K562 (cell line): ENCODE results near the gene ATP6V1G2. TPM values are rescaled to one million over a fixed set of nuclear protein-coding genes. Genes with fewer than 3 reads are reported as not detected.

Experiments
- BACH1 ChIP-seq: fragments of 200-800 bp; sonication (Bioruptor generic); IDR thresholded peaks from 2 replicates; pipeline ENCODE4 v1.6.1; 2016; ENCODE audit warnings: missing genetic modification characterization, missing compliant biosample characterization
- EGR1 ChIP-seq: fragments of 450-650 bp; conservative IDR thresholded peaks from 2 replicates; pipeline ENCODE4 v1.6.1; 2017; ENCODE audit warnings: mild to moderate bottlenecking
- GTF2B ChIP-seq: IDR thresholded peaks from 2 replicates; pipeline ENCODE4 v1.6.1; 2011; ENCODE audit not compliant: insufficient read length; ENCODE audit errors: extremely low read depth
- GTF3C2 ChIP-seq: IDR thresholded peaks from 3 replicates; pipeline ENCODE4 v1.6.1; 2011; ENCODE audit warnings: borderline replicate concordance, mild to moderate bottlenecking, moderate library complexity; ENCODE audit not compliant: insufficient read length; ENCODE audit errors: extremely low read depth
- HES1 ChIP-seq: fragments of 450-650 bp; IDR thresholded peaks from 2 replicates; pipeline ENCODE4 v1.6.1; 2016; ENCODE audit warnings: low read depth, mild to moderate bottlenecking, moderate library complexity
- KAT8 ChIP-seq: fragments of 450-650 bp; IDR thresholded peaks from 2 replicates; pipeline ENCODE4 v1.6.1; 2016; ENCODE audit warnings: low read depth, mild to moderate bottlenecking
- MAX ChIP-seq: sonication (generic); formaldehyde crosslinking; IDR thresholded peaks from 2 replicates; pipeline ENCODE4 v1.9.0; 2022; ENCODE audit warnings: mild to moderate bottlenecking, missing genetic modification reagents
- NFYB ChIP-seq: IDR thresholded peaks from 2 replicates; pipeline ENCODE4 v1.6.1; 2011; ENCODE audit warnings: mild to moderate bottlenecking, moderate library complexity; ENCODE audit not compliant: insufficient read length; ENCODE audit errors: extremely low read depth
- POU5F1 ChIP-seq: fragments of 150-350 bp; IDR thresholded peaks from 2 replicates; pipeline ENCODE4 v1.6.1; 2014; ENCODE audit warnings: borderline replicate concordance, low read length, low read depth, mild to moderate bottlenecking; ENCODE audit not compliant: partially characterized antibody
- TFAP4 ChIP-seq: sonication (generic); formaldehyde crosslinking; IDR thresholded peaks from 2 replicates; pipeline ENCODE4 v1.8.0; 2022; ENCODE audit warnings: missing genetic modification reagents, mild to moderate bottlenecking, moderate library complexity, borderline replicate concordance
- U2AF2 ChIP-seq: fragments of 200-400 bp; formaldehyde crosslinking; optimal IDR thresholded peaks from 2 replicates; pipeline ENCODE3; 2017; ENCODE audit warnings: low read depth, mild to moderate bottlenecking, low read length
- ZNF212 ChIP-seq: fragments of 450-650 bp; formaldehyde crosslinking; IDR thresholded peaks from 2 replicates; pipeline ENCODE4 v1.4.0; 2020; ENCODE audit warnings: mild to moderate bottlenecking
- ZNF311 ChIP-seq: fragments of 250-450 bp; sonication (Bioruptor Pico); IDR thresholded peaks from 2 replicates; pipeline ENCODE4 v1.4.0; 2020; ENCODE audit warnings: mild to moderate bottlenecking, moderate library complexity
- ZNF639 ChIP-seq, 2 experiments: fragments of 200-800 bp in 1 of 2; sonication (Bioruptor generic) in 1 of 2; sonication (generic) in 1 of 2; formaldehyde crosslinking in 1 of 2; IDR thresholded peaks in 1 of 2; conservative IDR thresholded peaks in 1 of 2; 2 replicates each; pipeline versions ENCODE4 v1.5.0 to v1.6.1; 2016 to 2020; ENCODE audit warnings: missing compliant biosample characterization in 1 of 2, missing genetic modification characterization in 1 of 2, missing genetic modification reagents in 1 of 2
- ZNF717 ChIP-seq: fragments of 250-450 bp; sonication (Bioruptor Pico); IDR thresholded peaks from 2 replicates; pipeline ENCODE4 v1.5.0; 2021
- ZNF76 ChIP-seq: fragments of 250-450 bp; sonication (Bioruptor Pico); IDR thresholded peaks from 2 replicates; pipeline ENCODE4 v1.4.0; 2020; ENCODE audit warnings: mild to moderate bottlenecking, moderate library complexity, borderline replicate concordance
- polyA plus RNA-seq, 8 experiments: library from polyadenylated mRNA; depleted of rRNA in 4 of 8; stranded (reverse) in 5 of 8; unstranded in 3 of 8; fragments of >200 nt; fragmentation: Nextera tagmentation in 2 of 8; fragmentation: Illumina TruSeq in 1 of 8; extraction: Ambion mirVana in 2 of 8; extraction: Trizol in 1 of 8; gene quantifications; 2 replicates each; pipeline versions ENCODE4 v1.2.1 to v1.2.3, GENCODE V29; 2011 to 2014; ENCODE audit warnings: inconsistent platforms in 1 of 8, missing spikeins in 1 of 8
- total RNA-seq, 7 experiments: library from RNA; depleted of rRNA in 6 of 7; stranded (reverse); fragments of >200 nt in 6 of 7; fragmentation: Illumina TruSeq in 2 of 7; extraction: Trizol in 2 of 7; gene quantifications; 2 replicates each; pipeline versions ENCODE4 v1.2.1 to v1.2.3, GENCODE V29; 2011 to 2021; ENCODE audit warnings: low replicate concordance in 1 of 7

ATP6V1G2 gene
- total and polyA plus RNA-seq, 9 of the 15 experiments (the other 6 are each of a cell fraction or from before 2014, with no cell fraction given): 0.14 to 1.5 (median 0.33) TPM

- no peak for TF ChIP-seq HES1
- no peak; the same call in 1 of the 2 replicates for TF ChIP-seq KAT8
- no peak for TF ChIP-seq GTF2B
- TF ChIP-seq ZNF717 (CRISPR knock-in tag): no peak
- TF ChIP-seq ZNF311: no peak
- 0 out of 2 replicates have a peak, but pooled peaks have one; percentile 20 for TF ChIP-seq BACH1 (tag)
- no peak for TF ChIP-seq U2AF2
- TF ChIP-seq ZNF639 (CRISPR knock-in tag; conservative IDR thresholded peaks at IDR 0.05 in 1 of 2, IDR thresholded peaks at IDR 0.05 in 1 of 2): no peak; a peak in 1 of 4 replicates
- TF ChIP-seq NFYB: no peak
- TF ChIP-seq ZNF212: no peak
- TF ChIP-seq TFAP4 (CRISPR knock-in tag): peak; percentile 94
- TF ChIP-seq ZNF76 (CRISPR knock-in tag): no peak; the same call in 1 of the 2 replicates
- peak; percentile 63 for TF ChIP-seq EGR1
- TF ChIP-seq GTF3C2: no peak
- TF ChIP-seq MAX (CRISPR knock-in tag): no peak
- TF ChIP-seq POU5F1: peak; percentile 66
These were observed 734 bp upstream of the ATP6V1G2 start, which contains the start of gene NFKBIL1 (continued) for GRCh38 chr6:31546958-31547726.
